Measurements from ENCODE around the gene CLTC. TPM values are rescaled to one million over a fixed set of nuclear protein-coding genes. Genes with fewer than 3 reads are reported as not detected.

CLTC gene
- total and polyA plus RNA-seq, 2 experiments from 2014 or later: 107 to 344 TPM

DNA sequence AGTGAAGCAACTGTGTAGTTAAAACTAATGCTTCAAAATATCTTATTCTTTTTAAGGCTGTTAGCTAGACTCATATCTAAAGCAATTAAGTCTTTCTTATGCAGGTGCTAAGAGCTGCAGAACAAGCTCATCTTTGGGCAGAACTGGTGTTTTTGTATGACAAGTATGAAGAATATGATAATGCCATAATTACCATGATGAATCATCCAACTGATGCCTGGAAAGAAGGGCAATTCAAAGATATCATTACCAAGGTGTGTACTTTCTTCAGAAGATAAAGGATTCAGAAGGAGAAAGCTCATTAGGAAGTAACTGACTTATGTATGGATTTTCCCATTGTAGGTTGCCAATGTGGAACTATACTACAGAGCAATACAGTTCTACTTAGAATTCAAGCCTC, 63.6 kb downstream of the CLTC start:
- Histone ChIP-seq H2AFZ (no peak overlapping the region), H3K36me3 (ENCODE audit: insufficient read depth) (peaks cover 70% of the 10 kb centered on the region), H3K4me3 (no peak overlapping the region), H3K79me2 (replicated peaks; ENCODE audit: insufficient read depth) (peaks cover 19% of the 10 kb centered on the region), H3K27ac (ENCODE audit: low read depth) (no peak overlapping the region), H3K27me3 (ENCODE audit: insufficient read depth) (no peaks in the 10 kb centered on the region), H3F3A (replicated peaks; ENCODE audit: low read depth) (peaks cover 6% of the 10 kb centered on the region; the same call in 1 of the 2 replicates), H4K20me1 (replicated peaks; ENCODE audit: insufficient read depth) (peaks cover 6% of the 10 kb centered on the region; the same call in 1 of the 2 replicates), H3K4me2 (no peak overlapping the region), H3K9me2 (ENCODE audit: insufficient read depth) (no peaks in the 10 kb centered on the region), H3K4me1 (ENCODE audit: insufficient read depth) (no peaks in the 10 kb centered on the region)
- Mint-ChIP-seq H3K27ac (no peak overlapping the region), H3K9me3 (no peaks in the 10 kb centered on the region), H3K27me3 (ENCODE audit: insufficient read depth, low read depth, poor library complexity) (no peaks in the 10 kb centered on the region), H3K4me1 (no peaks in the 10 kb centered on the region), H3K36me3 (ENCODE audit: low read depth) (peaks cover 83% of the 10 kb centered on the region), H3K4me3 (no peak overlapping the region)
- TF ChIP-seq, protein P1, sequence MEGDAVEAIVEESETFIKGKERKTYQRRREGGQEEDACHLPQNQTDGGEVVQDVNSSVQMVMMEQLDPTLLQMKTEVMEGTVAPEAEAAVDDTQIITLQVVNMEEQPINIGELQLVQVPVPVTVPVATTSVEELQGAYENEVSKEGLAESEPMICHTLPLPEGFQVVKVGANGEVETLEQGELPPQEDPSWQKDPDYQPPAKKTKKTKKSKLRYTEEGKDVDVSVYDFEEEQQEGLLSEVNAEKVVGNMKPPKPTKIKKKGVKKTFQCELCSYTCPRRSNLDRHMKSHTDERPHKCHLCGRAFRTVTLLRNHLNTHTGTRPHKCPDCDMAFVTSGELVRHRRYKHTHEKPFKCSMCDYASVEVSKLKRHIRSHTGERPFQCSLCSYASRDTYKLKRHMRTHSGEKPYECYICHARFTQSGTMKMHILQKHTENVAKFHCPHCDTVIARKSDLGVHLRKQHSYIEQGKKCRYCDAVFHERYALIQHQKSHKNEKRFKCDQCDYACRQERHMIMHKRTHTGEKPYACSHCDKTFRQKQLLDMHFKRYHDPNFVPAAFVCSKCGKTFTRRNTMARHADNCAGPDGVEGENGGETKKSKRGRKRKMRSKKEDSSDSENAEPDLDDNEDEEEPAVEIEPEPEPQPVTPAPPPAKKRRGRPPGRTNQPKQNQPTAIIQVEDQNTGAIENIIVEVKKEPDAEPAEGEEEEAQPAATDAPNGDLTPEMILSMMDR (conservative IDR thresholded peaks at IDR 0.05; ENCODE audit: low read depth in 2 of 2): no peak
- TF ChIP-seq ZNF331 (CRISPR knock-in tag; IDR thresholded peaks at IDR 0.05; ENCODE audit: low read depth) (no peak), CREB1 (CRISPR knock-in tag; IDR thresholded peaks at IDR 0.05; ENCODE audit: low read depth) (no peak)
- DNase-seq (ENCODE audit: low spot score) (no peak), ATAC-seq (no peak)

DNA sequence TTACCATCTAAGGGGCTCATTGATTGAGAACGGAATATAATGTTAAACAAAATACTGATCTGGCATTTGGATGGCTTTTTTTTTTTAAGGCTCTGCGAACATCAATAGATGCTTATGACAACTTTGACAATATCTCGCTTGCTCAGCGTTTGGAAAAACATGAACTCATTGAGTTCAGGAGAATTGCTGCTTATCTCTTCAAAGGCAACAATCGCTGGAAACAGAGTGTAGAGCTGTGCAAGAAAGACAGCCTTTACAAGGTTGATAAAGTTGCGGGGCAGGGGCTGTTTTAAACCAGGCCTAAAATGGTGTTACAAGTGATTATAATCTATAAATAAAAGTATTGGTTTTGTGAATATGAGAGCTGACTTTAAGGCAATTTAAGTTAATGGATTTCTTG, 65.3 kb downstream of the CLTC start:
- DNase-seq (ENCODE audit: low spot score) (no peak), ATAC-seq (no peak)
- H3K27me3 ChIP-seq (ENCODE audit: insufficient read depth): no peaks in the 10 kb centered on the region
- H3K36me3 Mint-ChIP-seq (ENCODE audit: low read depth): peaks cover 77% of the 10 kb centered on the region
- H4K20me1 ChIP-seq (replicated peaks; ENCODE audit: insufficient read depth): peaks cover 8% of the 10 kb centered on the region; the same call in 1 of the 2 replicates
- H3K4me3 Mint-ChIP-seq: no peak overlapping the region
- H3K9me2 ChIP-seq (ENCODE audit: insufficient read depth): no peaks in the 10 kb centered on the region
- no peaks in the 10 kb centered on the region for H3K9me3 Mint-ChIP-seq
- no peak overlapping the region for H2AFZ ChIP-seq
- peaks cover 58% of the 10 kb centered on the region for H3K36me3 ChIP-seq (ENCODE audit: insufficient read depth)
- H3K4me1 ChIP-seq (ENCODE audit: insufficient read depth): no peaks in the 10 kb centered on the region
- no peaks in the 10 kb centered on the region for H3K27me3 Mint-ChIP-seq (ENCODE audit: insufficient read depth, low read depth, poor library complexity)
- H3K79me2 ChIP-seq (replicated peaks; ENCODE audit: insufficient read depth): peaks cover 30% of the 10 kb centered on the region
- no peak overlapping the region for H3K27ac Mint-ChIP-seq
- H3K4me3 ChIP-seq: no peak overlapping the region
- no peaks in the 10 kb centered on the region for H3K4me1 Mint-ChIP-seq
- no peak overlapping the region for H3K4me2 ChIP-seq
- H3K27ac ChIP-seq (ENCODE audit: low read depth): no peak overlapping the region
- peaks cover 6% of the 10 kb centered on the region; the same call in 1 of the 2 replicates for H3F3A ChIP-seq (replicated peaks; ENCODE audit: low read depth)
- no peak for TF ChIP-seq CREB1 (CRISPR knock-in tag; IDR thresholded peaks at IDR 0.05; ENCODE audit: low read depth)
- no peak for TF ChIP-seq ZNF331 (CRISPR knock-in tag; IDR thresholded peaks at IDR 0.05; ENCODE audit: low read depth)
- no peak for TF ChIP-seq ZNF114 (CRISPR knock-in tag; IDR thresholded peaks at IDR 0.05)
- TF ChIP-seq EZH2 (IDR thresholded peaks at IDR 0.05; ENCODE audit: low read depth, unreplicated experiment): no peak
- TF ChIP-seq POLR2AphosphoS5 (IDR thresholded peaks at IDR 0.05; ENCODE audit: low read depth): no peak
- TF ChIP-seq JUNB (IDR thresholded peaks at IDR 0.05; ENCODE audit: unreplicated experiment): no peak
- TF ChIP-seq, protein P2, sequence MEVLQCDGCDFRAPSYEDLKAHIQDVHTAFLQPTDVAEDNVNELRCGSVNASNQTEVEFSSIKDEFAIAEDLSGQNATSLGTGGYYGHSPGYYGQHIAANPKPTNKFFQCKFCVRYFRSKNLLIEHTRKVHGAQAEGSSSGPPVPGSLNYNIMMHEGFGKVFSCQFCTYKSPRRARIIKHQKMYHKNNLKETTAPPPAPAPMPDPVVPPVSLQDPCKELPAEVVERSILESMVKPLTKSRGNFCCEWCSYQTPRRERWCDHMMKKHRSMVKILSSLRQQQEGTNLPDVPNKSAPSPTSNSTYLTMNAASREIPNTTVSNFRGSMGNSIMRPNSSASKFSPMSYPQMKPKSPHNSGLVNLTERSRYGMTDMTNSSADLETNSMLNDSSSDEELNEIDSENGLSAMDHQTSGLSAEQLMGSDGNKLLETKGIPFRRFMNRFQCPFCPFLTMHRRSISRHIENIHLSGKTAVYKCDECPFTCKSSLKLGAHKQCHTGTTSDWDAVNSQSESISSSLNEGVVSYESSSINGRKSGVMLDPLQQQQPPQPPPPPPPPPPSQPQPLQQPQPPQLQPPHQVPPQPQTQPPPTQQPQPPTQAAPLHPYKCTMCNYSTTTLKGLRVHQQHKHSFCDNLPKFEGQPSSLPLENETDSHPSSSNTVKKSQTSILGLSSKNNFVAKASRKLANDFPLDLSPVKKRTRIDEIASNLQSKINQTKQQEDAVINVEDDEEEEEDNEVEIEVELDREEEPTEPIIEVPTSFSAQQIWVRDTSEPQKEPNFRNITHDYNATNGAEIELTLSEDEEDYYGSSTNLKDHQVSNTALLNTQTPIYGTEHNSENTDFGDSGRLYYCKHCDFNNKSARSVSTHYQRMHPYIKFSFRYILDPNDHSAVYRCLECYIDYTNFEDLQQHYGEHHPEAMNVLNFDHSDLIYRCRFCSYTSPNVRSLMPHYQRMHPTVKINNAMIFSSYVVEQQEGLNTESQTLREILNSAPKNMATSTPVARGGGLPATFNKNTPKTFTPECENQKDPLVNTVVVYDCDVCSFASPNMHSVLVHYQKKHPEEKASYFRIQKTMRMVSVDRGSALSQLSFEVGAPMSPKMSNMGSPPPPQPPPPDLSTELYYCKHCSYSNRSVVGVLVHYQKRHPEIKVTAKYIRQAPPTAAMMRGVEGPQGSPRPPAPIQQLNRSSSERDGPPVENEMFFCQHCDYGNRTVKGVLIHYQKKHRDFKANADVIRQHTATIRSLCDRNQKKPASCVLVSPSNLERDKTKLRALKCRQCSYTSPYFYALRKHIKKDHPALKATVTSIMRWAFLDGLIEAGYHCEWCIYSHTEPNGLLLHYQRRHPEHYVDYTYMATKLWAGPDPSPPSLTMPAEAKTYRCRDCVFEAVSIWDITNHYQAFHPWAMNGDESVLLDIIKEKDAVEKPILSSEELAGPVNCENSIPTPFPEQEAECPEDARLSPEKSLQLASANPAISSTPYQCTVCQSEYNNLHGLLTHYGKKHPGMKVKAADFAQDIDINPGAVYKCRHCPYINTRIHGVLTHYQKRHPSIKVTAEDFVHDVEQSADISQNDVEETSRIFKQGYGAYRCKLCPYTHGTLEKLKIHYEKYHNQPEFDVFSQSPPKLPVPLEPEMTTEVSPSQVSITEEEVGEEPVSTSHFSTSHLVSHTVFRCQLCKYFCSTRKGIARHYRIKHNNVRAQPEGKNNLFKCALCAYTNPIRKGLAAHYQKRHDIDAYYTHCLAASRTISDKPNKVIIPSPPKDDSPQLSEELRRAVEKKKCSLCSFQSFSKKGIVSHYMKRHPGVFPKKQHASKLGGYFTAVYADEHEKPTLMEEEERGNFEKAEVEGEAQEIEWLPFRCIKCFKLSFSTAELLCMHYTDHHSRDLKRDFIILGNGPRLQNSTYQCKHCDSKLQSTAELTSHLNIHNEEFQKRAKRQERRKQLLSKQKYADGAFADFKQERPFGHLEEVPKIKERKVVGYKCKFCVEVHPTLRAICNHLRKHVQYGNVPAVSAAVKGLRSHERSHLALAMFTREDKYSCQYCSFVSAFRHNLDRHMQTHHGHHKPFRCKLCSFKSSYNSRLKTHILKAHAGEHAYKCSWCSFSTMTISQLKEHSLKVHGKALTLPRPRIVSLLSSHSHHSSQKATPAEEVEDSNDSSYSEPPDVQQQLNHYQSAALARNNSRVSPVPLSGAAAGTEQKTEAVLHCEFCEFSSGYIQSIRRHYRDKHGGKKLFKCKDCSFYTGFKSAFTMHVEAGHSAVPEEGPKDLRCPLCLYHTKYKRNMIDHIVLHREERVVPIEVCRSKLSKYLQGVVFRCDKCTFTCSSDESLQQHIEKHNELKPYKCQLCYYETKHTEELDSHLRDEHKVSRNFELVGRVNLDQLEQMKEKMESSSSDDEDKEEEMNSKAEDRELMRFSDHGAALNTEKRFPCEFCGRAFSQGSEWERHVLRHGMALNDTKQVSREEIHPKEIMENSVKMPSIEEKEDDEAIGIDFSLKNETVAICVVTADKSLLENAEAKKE (CRISPR knock-in tag; IDR thresholded peaks at IDR 0.05): no peak
- TF ChIP-seq, protein P3, sequence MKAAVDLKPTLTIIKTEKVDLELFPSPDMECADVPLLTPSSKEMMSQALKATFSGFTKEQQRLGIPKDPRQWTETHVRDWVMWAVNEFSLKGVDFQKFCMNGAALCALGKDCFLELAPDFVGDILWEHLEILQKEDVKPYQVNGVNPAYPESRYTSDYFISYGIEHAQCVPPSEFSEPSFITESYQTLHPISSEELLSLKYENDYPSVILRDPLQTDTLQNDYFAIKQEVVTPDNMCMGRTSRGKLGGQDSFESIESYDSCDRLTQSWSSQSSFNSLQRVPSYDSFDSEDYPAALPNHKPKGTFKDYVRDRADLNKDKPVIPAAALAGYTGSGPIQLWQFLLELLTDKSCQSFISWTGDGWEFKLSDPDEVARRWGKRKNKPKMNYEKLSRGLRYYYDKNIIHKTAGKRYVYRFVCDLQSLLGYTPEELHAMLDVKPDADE (IDR thresholded peaks at IDR 0.05): no peak
- no peak for TF ChIP-seq NANOG (IDR thresholded peaks at IDR 0.05; ENCODE audit: borderline replicate concordance)
- no peak for TF ChIP-seq EZH2phosphoT487 (IDR thresholded peaks at IDR 0.05; ENCODE audit: unreplicated experiment)
- TF ChIP-seq STAT1 (IDR thresholded peaks at IDR 0.05; ENCODE audit: unreplicated experiment): no peak
